ENCODE measurements around the gene PRR29. TPM values are rescaled to one million over a fixed set of nuclear protein-coding genes. Genes with fewer than 3 reads are reported as not detected.

The PRR29 gene
- total and polyA plus RNA-seq, 4 donors: 8.0 to 36.8 (median 9.1) TPM

DNA sequence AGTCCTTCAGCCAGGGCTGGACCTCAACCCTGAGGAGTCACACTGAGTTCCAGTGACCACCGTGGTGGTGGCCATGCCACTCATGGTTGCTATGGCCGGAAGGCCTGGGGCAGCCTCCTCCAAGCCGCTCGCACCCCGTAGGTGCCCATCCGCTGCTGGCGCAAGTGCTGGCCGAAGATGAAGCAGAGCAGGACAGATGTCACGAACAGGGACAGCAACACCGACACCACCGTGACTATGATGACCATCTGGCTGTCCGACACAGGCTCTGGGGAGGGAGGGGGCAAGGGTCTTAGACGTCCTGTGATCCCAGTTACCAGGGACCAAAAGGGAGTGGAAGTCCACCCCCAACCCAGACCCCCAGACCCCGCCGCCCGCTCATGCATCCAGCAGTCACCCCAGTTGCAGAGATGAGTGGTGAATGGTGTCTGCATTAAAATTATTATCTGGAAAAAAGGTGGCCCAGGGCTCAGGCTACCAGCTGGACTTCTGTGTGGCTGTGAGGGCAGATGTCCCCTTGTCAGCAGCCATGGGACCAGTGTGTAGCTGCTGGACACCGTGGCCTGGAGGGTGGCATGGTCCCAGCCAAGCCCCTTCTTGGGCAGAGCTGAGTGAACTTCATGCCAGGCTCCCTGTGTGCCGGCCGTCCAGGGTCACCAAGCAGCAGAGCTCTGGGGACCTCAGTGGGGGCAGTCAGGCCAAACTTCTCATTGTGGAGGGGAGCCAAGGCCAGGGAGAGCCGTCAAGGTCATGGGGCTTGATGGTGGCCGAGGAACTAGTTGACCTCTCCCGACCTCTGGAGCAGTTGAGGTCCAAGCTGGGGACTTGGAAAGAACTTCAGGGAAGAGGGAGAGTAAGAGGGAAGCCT is 4.7 kb downstream of the PRR29 start:
- Histone ChIP-seq H3K27ac (ENCODE audit: low read depth in 1 of 2, low read length in 1 of 2) (peak overlapping the region; percentile 27 to 75), H3K4me3 (no peak overlapping the region), H3K9me3 (ENCODE audit: control insufficient read depth in 4 of 4, insufficient read depth in 3 of 4, low read length in 3 of 4) (peaks cover 0 to 1% (median 0%) of the 10 kb centered on the region in 4 donors), H3K36me3 (ENCODE audit: control insufficient read depth in 4 of 4, insufficient read depth in 4 of 4, low read length in 4 of 4) (peaks cover 0 to 11% (median 0%) of the 10 kb centered on the region in 4 donors), H3K27me3 (ENCODE audit: control insufficient read depth in 3 of 3, insufficient read depth in 3 of 3, low read length in 2 of 3) (no peaks in the 10 kb centered on the region), H3K4me1 (ENCODE audit: control insufficient read depth in 5 of 5, insufficient read depth in 5 of 5, low read length in 5 of 5) (peaks cover 0 to 33% (median 24%) of the 10 kb centered on the region in 5 donors), H3K9ac (ENCODE audit: insufficient read depth in 1 of 2, low read length in 2 of 2) (no peak overlapping the region)
- TF ChIP-seq, protein P1, sequence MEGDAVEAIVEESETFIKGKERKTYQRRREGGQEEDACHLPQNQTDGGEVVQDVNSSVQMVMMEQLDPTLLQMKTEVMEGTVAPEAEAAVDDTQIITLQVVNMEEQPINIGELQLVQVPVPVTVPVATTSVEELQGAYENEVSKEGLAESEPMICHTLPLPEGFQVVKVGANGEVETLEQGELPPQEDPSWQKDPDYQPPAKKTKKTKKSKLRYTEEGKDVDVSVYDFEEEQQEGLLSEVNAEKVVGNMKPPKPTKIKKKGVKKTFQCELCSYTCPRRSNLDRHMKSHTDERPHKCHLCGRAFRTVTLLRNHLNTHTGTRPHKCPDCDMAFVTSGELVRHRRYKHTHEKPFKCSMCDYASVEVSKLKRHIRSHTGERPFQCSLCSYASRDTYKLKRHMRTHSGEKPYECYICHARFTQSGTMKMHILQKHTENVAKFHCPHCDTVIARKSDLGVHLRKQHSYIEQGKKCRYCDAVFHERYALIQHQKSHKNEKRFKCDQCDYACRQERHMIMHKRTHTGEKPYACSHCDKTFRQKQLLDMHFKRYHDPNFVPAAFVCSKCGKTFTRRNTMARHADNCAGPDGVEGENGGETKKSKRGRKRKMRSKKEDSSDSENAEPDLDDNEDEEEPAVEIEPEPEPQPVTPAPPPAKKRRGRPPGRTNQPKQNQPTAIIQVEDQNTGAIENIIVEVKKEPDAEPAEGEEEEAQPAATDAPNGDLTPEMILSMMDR (IDR thresholded peaks at IDR 0.05; ENCODE audit: control extremely low read depth, extremely low read depth): no peak
- WGBS, 2 donors: 93% methylated on average over 22 of the region's 22 CpGs
- no peak for DNase-seq
- no peak for ATAC-seq (ENCODE audit: insufficient read depth, low FRiP score)

DNA sequence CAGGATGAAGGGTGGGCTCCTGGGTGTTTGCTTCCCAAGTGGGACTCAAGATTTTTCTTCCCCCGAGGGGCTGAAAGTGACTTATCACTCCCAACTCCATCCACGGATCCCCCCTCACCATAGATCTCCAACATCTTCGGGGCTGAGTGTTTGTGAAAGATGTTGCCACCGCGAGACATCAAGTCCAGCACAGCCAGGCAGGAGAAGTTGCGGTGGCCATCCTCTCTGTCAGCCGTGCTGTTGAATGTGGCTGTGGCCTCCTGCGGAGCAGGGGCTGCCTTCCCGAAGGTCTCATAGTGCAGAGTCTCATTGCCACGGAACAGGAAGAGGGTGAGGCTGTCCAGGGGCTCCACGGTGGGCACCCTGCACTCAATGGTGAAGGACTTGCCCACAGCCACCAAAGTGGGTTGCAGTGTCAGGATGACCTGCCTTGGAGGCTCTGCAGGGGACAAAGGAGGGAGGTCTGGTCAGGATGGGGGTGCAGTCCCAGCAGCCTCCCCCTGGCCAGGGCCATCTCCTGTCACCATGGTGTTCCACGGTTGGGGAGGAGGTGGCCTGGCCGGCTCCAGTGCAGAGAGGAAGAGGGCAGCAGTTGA is 5.5 kb downstream of the PRR29 start:
- peaks cover 0 to 1% (median 0%) of the 10 kb centered on the region in 4 donors for H3K9me3 ChIP-seq (ENCODE audit: control insufficient read depth in 4 of 4, insufficient read depth in 3 of 4, low read length in 3 of 4)
- no peak overlapping the region for H3K27ac ChIP-seq (ENCODE audit: low read depth in 1 of 2, low read length in 1 of 2)
- H3K36me3 ChIP-seq (ENCODE audit: control insufficient read depth in 4 of 4, insufficient read depth in 4 of 4, low read length in 4 of 4): peaks cover 0 to 11% (median 0%) of the 10 kb centered on the region in 4 donors
- no peaks in the 10 kb centered on the region for H3K27me3 ChIP-seq (ENCODE audit: control insufficient read depth in 3 of 3, insufficient read depth in 3 of 3, low read length in 2 of 3)
- H3K4me1 ChIP-seq (ENCODE audit: control insufficient read depth in 5 of 5, insufficient read depth in 5 of 5, low read length in 5 of 5): peaks cover 0 to 33% (median 24%) of the 10 kb centered on the region in 5 donors
- no peak for DNase-seq
- 87 to 92% methylated on average over 13 of the region's 13 CpGs for WGBS, 2 donors
- H3K9ac ChIP-seq (ENCODE audit: insufficient read depth in 1 of 2, low read length in 2 of 2): no peak overlapping the region
- no peak for ATAC-seq (ENCODE audit: insufficient read depth, low FRiP score)
- no peak overlapping the region for H3K4me3 ChIP-seq
- TF ChIP-seq, protein P1 (IDR thresholded peaks at IDR 0.05; ENCODE audit: control extremely low read depth, extremely low read depth): no peak

DNA sequence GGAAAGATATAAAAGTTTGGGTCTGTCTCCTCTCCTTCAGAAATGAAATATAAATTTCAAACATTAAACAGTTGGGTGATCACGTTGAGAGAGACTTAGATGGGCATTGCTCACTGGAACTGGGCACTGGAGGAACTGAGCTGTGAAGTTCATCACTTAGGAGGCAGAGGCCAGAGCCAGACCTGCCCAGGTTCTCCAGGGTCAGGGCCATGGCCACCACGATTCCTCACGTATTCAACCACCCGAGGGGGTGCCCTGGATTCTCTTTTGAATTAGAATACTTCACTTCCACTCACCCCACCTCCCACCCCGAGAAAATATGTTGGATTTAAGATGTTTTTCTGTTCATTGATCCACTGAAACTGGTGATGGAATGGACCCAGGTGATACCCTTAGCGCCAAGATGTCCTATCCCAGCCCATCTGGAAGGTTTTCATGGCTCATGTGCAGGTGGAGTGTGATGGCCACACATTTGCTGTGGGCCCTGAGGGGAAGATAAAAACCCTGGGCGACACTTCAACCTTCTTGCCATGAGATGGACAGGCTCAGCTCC is 6.1 kb downstream of the PRR29 start:
- ATAC-seq (ENCODE audit: insufficient read depth, low FRiP score) (no peak), DNase-seq (no peak)
- no peak overlapping the region for H3K27ac ChIP-seq (ENCODE audit: low read depth in 1 of 2, low read length in 1 of 2)
- peaks cover 0 to 1% (median 0%) of the 10 kb centered on the region in 4 donors for H3K9me3 ChIP-seq (ENCODE audit: control insufficient read depth in 4 of 4, insufficient read depth in 3 of 4, low read length in 3 of 4)
- TF ChIP-seq, protein P1 (IDR thresholded peaks at IDR 0.05; ENCODE audit: control extremely low read depth, extremely low read depth): no peak
- no peak overlapping the region for H3K4me3 ChIP-seq
- H3K36me3 ChIP-seq (ENCODE audit: control insufficient read depth in 4 of 4, insufficient read depth in 4 of 4, low read length in 4 of 4): peaks cover 0 to 11% (median 0%) of the 10 kb centered on the region in 4 donors
- H3K27me3 ChIP-seq (ENCODE audit: control insufficient read depth in 3 of 3, insufficient read depth in 3 of 3, low read length in 2 of 3): no peaks in the 10 kb centered on the region
- peaks cover 0 to 29% (median 24%) of the 10 kb centered on the region in 5 donors for H3K4me1 ChIP-seq (ENCODE audit: control insufficient read depth in 5 of 5, insufficient read depth in 5 of 5, low read length in 5 of 5)
- no peak overlapping the region for H3K9ac ChIP-seq (ENCODE audit: insufficient read depth in 1 of 2, low read length in 2 of 2)
- WGBS, 2 donors: 92% methylated on average over 7 of the region's 7 CpGs
